Epidermal melanocyte (primary cell): ENCODE results near the gene AGBL5.

ENCODE experiments used
- DNase-seq: peaks from one replicate; pipeline ENCODE4 v3.0.0; 2011; ENCODE audit warnings: low spot score; ENCODE audit not compliant: insufficient read length

Gene AGBL5

DNA sequence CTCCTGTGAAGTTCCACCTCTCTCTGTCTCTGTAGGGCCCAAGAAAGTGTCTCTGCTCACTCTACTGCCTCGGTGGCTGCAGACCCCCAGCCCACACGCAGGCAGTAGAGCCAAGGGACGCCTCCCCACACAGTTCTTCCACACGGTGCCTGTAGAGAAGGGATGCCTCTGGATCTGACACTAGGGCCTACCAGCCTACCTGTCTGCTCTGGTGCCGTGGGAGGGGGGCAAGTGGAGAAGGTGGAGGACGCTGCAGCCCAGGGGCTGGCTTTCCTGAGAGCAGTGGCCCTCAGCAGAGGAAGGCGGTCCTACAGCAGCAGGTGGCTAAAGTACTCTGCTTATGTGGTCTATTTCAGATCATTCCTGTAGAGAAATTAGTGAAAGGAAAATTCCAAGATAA, 27.7 kb upstream of the AGBL5 start:
- DNase-seq: no peak

DNA sequence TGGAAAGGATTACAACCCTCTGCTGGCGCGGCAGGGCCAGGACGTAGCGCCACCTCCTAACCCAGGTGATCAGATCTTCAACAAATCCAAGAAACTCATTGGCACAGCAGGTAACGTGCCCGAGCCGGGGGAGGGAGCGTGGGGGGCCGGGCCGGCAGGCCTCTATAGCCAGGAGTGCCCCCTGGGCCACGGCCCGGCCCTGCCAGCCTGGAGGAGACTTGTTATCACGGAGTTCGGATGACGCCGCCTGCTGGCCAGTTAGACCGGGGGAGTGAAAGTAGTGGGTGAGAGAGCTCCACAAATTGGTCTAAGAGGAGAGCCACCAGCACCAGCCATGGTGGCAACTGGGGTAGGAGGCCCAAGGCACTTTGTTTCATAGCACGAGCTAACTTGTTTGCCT, 27.3 kb upstream of the AGBL5 start:
- DNase-seq: no peak

DNA sequence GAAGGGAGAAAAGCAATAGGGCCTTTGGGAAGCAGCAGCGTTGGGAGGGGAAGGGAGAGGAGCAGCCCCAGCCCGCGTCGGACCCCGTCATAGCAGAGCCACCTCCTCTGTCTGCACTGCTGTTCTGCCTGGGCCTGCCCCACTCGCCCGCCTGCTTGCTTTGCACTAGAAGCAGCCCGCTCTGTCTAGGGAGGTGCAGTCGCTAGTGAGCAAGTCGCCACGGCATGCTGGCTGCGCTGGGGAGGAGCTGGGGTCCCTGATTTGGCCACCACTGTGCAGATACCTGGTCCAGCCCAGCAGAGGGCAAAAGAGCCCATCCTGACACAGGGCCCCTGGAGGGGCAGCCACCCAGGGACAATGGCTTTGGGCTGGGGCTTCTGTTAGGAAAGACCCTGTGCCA, 26.7 kb upstream of the AGBL5 start:
- DNase-seq: no peak

DNA sequence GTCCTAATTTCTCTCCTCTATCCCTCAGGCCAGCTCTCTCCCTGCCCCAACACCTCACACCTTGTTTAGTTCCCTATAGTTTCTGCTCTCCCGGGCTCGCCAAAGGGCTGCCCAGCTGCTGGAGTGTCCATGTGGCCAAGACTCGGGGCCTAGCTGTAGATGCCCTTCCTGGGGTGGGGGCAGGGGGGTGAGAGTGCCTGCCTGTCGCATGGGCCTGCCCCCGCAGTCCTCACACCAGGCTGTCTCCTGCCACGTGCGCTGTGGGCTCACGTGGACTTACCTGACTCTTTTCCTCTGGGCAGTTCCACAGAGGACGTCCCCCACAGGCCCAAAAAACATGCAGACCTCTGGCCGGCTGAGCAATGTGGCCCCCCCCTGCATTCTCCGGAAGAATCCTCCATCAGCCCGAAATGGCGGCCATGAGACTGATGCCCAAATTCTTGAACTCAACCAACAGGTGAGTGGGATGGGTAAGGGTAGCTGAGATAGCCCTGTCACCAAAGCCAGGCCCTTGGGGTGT, 26.1 kb upstream of the AGBL5 start:
- no peak for DNase-seq

DNA sequence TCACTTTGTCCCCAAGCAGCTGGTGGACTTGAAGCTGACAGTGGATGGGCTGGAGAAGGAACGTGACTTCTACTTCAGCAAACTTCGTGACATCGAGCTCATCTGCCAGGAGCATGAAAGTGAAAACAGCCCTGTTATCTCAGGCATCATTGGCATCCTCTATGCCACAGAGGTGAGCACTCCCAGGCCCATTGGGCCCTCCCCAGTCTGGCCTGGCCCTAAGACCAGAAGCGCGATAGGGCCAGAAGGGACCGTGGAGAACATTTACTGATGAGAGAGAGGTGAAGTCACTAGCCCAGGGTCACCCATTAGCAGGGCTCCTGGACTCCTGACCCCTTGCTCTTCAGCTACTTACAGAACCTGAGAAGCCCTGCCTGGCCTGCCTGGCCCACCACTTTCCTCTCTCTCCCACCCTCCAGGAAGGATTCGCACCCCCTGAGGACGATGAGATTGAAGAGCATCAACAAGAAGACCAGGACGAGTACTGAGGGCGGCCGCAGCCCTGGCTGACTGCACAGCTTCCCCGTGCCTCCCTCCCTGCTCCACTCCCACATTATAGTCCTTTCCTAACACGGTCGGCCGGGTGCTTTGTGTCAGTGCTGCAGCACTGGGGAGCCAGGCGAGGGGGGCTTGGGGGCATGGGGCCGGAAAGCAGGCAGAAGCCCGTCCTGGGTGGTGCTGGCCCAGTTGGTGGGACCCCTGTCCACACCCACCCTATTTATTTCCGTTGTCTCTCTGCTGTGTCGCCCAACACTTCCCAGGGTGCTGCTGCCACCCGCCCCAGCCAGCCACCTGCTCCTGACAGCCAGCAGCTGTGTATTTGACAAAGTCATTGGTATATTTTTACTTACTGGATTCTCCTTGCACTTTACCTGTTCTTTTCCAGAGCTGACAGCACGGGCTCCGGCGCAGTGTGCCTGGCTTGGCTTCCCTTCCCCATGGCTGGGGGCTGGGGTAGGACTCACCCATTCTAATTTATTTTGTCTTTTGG, 25.3 kb upstream of the AGBL5 start:
- no peak for DNase-seq

- no peak for DNase-seq
Observed at GRCh38 chr2:27027211-27027651, 24.2 kb upstream of the AGBL5 start.

DNA sequence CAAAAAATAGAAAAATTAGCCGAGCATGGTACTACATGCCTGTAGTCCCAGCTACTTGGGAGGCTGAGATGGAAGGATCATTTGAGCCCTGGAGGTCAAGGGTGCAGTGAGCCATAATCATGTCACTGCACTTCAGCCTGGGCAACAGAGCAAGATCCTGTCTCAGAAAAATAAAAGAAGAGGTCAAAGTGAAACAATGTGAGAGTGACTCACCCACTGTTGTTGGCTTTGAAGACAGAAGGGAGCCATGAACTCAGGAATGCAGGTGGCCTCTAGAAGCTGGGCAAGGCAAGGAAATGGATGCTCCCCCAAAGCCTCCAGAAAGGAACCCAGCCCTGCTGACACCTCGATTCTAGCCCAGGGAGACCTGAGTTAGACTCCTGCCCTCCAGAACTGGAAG, 22.4 kb upstream of the AGBL5 start:
- DNase-seq: no peak

- DNase-seq: peak; percentile 98
Observed at GRCh38 chr2:27032495-27033252, 18.8 kb upstream of the AGBL5 start, which contains the start of gene TMEM214. Gene TMEM214, plus strand, starts transcription at chr2:27032965. Its CDS starts 51 bp downstream, at chr2:27033016.

GRCh38 chr2:27033253-27033852, 18.1 kb upstream of the AGBL5 start:
- DNase-seq: no peak

DNA sequence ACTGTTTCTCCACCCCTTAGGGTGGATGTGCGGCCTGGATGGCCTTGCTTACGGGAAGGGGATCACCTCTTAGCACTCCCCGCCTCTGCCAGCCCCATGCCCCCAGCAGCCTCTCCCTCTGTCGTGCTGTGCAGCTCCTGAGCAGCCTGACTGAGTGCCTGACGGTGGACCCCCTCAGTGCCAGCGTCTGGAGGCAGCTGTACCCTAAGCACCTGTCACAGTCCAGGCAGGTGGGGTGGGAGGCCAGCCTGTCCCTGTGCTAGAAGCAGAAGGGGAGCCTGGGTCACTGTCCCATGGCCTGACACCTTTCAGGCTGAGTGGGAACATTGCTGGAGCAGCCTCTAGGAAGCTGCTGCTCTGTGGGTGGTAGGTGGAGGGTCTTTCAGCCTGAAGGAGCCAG, 13.5 kb upstream of the AGBL5 start:
- DNase-seq: no peak

DNA sequence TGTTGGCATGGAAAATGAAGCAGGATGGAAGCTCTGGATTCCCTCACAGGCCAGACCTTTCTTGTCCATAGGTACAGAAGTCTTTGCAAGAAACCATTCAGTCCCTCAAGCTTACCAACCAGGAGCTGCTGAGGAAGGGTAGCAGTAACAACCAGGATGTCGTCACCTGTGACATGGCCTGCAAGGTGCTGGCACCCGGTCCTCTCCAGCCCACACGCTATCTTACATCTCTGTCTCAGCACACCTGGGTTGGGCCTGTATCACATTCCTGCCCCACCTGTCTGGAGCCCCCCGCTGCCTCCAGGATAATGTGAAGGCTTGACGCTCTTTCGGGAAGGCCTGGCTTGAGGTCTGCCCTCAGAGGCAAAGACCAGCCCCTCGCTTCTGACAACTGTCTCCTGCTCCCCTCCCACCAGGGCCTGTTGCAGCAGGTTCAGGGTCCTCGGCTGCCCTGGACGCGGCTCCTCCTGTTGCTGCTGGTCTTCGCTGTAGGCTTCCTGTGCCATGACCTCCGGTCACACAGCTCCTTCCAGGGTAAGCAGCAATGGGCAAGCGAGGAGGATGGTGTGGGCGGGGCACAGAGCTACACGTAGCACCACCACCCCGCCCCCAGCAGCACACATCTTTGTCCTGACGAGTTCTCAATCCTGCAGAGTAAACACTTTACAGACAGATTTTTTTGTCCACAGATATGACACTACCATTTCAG, 12.7 kb upstream of the AGBL5 start:
- no peak for DNase-seq

GRCh38 chr2:27039426-27039825, 12.0 kb upstream of the AGBL5 start:
- no peak for DNase-seq

- no peak for DNase-seq
Observed at GRCh38 chr2:27039871-27040270, 11.6 kb upstream of the AGBL5 start.

- no peak for DNase-seq
Observed at GRCh38 chr2:27040282-27040681, 11.2 kb upstream of the AGBL5 start.

DNA sequence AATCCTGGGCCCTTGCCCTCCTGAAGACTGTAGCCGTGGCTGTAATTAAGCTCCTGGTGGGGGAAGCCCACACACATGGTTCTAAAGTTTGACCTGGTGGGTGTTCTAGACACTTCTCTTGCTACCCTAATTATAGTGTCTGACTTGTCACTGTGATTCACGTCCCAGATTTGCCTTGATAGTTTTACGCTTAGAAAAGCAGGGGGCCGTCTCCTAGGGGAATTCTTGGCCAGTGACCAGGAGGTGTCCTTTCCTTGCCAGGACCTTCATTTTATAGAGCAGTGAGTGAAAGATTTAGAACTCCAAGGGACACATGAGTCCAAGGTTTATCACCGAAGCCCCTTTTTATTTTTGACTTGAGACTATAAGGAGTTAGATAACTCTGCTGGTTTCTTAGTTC, 9.7 kb upstream of the AGBL5 start:
- no peak for DNase-seq

GRCh38 chr2:27042159-27042661, 9.3 kb upstream of the AGBL5 start:
- no peak for DNase-seq

DNA sequence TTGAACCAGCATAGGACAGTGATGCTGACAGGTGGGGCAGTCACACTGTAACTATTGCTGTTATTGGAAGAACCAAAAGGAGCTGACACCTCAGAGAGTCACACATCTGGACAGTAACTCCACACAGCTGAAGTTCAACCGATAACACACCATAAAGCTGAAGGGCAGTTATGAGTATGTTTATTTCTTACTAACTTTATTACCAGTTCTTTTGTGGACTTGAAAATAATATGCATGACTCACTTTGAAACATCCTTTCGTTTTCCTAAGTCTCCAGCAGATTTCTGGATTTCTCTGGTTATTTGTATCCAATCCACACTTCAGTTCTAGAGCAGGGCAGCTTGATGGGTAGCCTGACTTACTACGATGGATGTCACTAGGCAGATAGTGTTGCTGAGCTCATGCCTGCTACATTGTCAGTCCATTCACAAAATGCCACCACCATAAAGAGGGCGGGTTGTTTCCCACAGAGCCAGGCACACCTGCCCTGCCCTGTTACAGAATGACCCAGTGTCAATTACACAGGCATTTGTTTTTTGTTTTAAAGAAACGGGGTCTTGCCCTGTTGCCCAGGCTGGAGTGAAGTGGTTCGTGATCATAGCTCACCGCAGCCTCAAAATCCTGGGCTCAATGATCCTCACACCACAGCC, 8.4 kb upstream of the AGBL5 start:
- DNase-seq: no peak

DNA sequence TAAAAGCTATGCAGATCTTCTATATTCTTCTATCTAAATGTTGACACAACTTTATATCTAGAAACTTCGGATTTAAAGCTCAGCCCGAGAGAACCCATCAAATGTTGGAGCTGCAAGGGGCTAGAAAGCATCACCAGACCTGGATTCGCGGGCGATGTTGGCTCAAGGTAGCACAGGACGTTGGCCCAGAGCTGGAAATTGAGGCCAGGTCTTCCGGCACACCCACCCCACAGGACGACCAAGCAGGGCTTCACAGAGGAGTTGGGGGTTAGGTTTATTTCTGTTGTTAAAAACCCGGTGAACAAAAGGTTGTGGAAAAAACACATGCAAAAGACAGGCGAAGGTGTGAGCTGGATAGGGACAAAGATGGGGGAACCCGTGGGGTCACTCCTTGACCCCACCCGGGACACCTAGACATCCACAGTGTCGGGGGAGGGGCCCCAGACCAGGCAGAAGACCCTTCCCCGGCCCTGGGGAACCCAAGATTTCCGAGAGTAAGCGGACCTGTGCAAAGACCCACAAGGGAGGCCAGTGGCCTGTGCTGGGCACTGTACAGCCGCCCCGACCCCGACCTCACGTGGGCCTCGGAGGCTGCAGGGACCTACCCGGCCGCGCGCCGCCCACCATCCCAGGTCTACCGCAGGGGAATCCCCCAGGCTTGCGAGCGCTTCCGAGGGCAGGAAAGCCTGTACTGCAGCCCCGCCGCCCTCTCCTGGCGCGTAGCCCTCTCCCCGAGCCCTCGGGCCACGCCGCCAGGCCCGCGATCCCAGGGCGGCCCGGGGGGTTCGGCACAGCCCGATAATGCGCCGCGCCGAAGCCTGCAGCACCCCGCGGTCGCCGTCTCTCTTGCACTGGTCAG, 1.8 kb upstream of the AGBL5 start:
- DNase-seq: no peak

DNA sequence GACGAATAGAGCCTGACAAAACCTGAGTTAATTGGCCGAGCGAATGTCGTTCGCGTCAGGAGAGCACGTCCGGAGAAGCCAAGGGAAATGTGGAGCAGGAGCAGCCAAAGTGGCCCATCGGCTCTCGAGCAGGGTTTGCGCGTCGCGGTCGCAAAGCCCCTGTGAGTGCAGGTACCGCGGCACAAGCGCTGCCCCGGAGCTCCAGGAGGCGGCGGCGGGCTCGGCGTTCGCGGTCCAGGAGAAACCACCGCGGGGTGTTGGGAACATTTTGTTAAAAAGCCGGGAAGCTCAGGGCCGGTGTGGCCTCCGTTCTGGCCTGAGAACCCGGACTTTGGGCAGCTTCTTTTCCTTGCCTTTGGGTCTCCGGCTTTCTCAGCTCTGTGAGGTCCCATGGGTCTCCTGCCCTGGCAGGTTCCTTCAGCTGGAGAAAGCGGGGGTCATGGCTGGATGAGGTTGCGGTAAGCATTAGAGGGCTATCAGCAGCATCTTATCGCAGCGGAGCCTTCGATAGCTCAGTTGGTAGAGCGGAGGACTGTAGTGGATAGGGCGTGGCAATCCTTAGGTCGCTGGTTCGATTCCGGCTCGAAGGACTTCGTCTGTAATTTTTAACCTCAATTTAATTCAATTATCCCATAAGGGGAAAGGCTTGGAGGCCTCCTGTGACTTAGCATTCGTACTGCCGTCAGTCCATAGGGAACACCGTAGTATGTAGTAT, 1.0 kb upstream of the AGBL5 start:
- DNase-seq: peak; percentile 83
